Measurements from ENCODE around the gene NRG2.

Gene NRG2

DNA sequence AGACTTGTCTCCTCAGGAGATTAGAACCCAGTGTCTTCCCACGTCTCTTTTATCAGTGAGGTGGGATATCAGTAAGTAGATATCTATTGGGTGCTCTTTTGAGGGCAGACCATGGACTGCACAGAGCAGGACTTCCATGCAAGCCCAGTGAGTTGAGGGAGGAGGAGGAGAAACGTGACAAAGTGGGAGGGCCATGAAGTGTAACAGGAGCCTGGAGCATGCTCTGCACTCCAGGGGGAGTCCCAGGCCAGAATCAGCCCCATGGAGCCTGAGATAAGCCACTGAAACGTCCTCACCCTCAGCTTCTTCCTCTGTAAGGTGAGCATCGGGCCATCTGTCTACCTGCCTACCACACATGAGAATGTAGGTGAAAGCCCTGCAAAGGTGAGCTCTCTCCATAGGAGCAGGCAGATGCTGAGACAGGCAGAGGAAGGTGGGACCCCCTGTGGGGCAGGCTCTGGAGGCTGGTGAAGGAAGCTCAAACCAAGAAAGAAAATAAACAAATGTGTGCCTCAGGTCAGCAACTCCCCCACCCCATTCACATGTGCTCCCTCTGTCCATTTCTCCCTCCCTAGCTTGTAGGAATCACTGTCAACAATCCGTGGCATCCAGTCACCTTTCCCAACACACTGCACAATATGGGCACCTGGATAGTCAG is 87.4 kb downstream of the NRG2 start:
- H3K27ac ChIP-seq (ENCODE audit: low read depth, low read length), result no peak overlapping the region
- H4K8ac ChIP-seq (ENCODE audit: low read depth, low read length), result no peak overlapping the region
- no CpG with 5 or more reads among the region's 5 CpGs for whole genome bisulfite sequencing (ENCODE audit: extremely low coverage, insufficient coverage, low lambda C conversion rate)
- H2AK5ac ChIP-seq (ENCODE audit: low read length), result no peak overlapping the region
- DNase-seq, result peak; percentile 82
- H3K18ac ChIP-seq (ENCODE audit: low read length), result no peak overlapping the region
- H2BK120ac ChIP-seq (ENCODE audit: low read depth, low read length), result no peak overlapping the region
- no peaks in the 10 kb centered on the region for H3K79me2 ChIP-seq (ENCODE audit: control insufficient read depth, insufficient read depth, low read length)
- H3K79me1 ChIP-seq (ENCODE audit: low read length), result no peaks in the 10 kb centered on the region
- H2BK5ac ChIP-seq (ENCODE audit: low read length), result no peak overlapping the region
- H3K9ac ChIP-seq (ENCODE audit: low read length), result no peak overlapping the region
- no peak overlapping the region for H3K56ac ChIP-seq (ENCODE audit: low read length)
- H3K4me3 ChIP-seq (ENCODE audit: low read length), result no peak overlapping the region
- H4K5ac ChIP-seq (ENCODE audit: low read length), result no peak overlapping the region
- H3K23ac ChIP-seq (ENCODE audit: low read length), result no peak overlapping the region
- no peak overlapping the region for H3K4me2 ChIP-seq (ENCODE audit: low read length)
- H3K4me1 ChIP-seq (ENCODE audit: control insufficient read depth, low read depth, low read length), result peaks cover 13% of the 10 kb centered on the region
- H2BK15ac ChIP-seq (replicated peaks; ENCODE audit: low read depth), result no peak overlapping the region
- H3K27me3 ChIP-seq (ENCODE audit: insufficient read depth, low read length, poor library complexity), result no peaks in the 10 kb centered on the region
- no peaks in the 10 kb centered on the region for H3K36me3 ChIP-seq (ENCODE audit: control insufficient read depth, insufficient read depth, low read length)
- H3K4ac ChIP-seq (ENCODE audit: low read depth, low read length), result no peak overlapping the region

- no peaks in the 10 kb centered on the region for H3K79me1 ChIP-seq (ENCODE audit: low read length)
- WGBS (ENCODE audit: extremely low coverage, insufficient coverage, low lambda C conversion rate), result no CpG with 5 or more reads among the region's 5 CpGs
- H4K8ac ChIP-seq (ENCODE audit: low read depth, low read length), result no peak overlapping the region
- no peak overlapping the region for H2BK120ac ChIP-seq (ENCODE audit: low read depth, low read length)
- no peak overlapping the region for H2AK5ac ChIP-seq (ENCODE audit: low read length)
- H3K36me3 ChIP-seq (ENCODE audit: control insufficient read depth, insufficient read depth, low read length), result no peaks in the 10 kb centered on the region
- H3K27ac ChIP-seq (ENCODE audit: low read depth, low read length), result no peak overlapping the region
- no peak for DNase-seq
- no peak overlapping the region for H3K4me2 ChIP-seq (ENCODE audit: low read length)
- H3K18ac ChIP-seq (ENCODE audit: low read length), result no peak overlapping the region
- no peak overlapping the region for H3K4me3 ChIP-seq (ENCODE audit: low read length)
- H4K5ac ChIP-seq (ENCODE audit: low read length), result no peak overlapping the region
- H3K9ac ChIP-seq (ENCODE audit: low read length), result no peak overlapping the region
- H3K23ac ChIP-seq (ENCODE audit: low read length), result no peak overlapping the region
- peaks cover 13% of the 10 kb centered on the region for H3K4me1 ChIP-seq (ENCODE audit: control insufficient read depth, low read depth, low read length)
- peak overlapping the region; percentile 35 for H3K56ac ChIP-seq (ENCODE audit: low read length)
- H2BK15ac ChIP-seq (replicated peaks; ENCODE audit: low read depth), result no peak overlapping the region
- no peaks in the 10 kb centered on the region for H3K79me2 ChIP-seq (ENCODE audit: control insufficient read depth, insufficient read depth, low read length)
- H2BK5ac ChIP-seq (ENCODE audit: low read length), result no peak overlapping the region
- H3K4ac ChIP-seq (ENCODE audit: low read depth, low read length), result no peak overlapping the region
- H3K27me3 ChIP-seq (ENCODE audit: insufficient read depth, low read length, poor library complexity), result no peaks in the 10 kb centered on the region
Observed at GRCh38 chr5:139955053-139955605, 88.0 kb downstream of the NRG2 start.

GRCh38 chr5:139954462-139954861 is 88.6 kb downstream of the NRG2 start:
- DNase-seq, result no peak
- Histone ChIP-seq H3K27ac (ENCODE audit: low read depth, low read length) (no peak overlapping the region), H2BK120ac (ENCODE audit: low read depth, low read length) (no peak overlapping the region), H3K4ac (ENCODE audit: low read depth, low read length) (no peak overlapping the region), H4K8ac (ENCODE audit: low read depth, low read length) (no peak overlapping the region), H3K27me3 (ENCODE audit: insufficient read depth, low read length, poor library complexity) (no peaks in the 10 kb centered on the region), H2BK5ac (ENCODE audit: low read length) (no peak overlapping the region), H2AK5ac (ENCODE audit: low read length) (no peak overlapping the region), H3K79me2 (ENCODE audit: control insufficient read depth, insufficient read depth, low read length) (no peaks in the 10 kb centered on the region), H3K79me1 (ENCODE audit: low read length) (no peaks in the 10 kb centered on the region), H3K4me3 (ENCODE audit: low read length) (no peak overlapping the region), H3K56ac (ENCODE audit: low read length) (no peak overlapping the region), H3K4me1 (ENCODE audit: control insufficient read depth, low read depth, low read length) (peaks cover 13% of the 10 kb centered on the region), H2BK15ac (replicated peaks; ENCODE audit: low read depth) (no peak overlapping the region), H3K23ac (ENCODE audit: low read length) (no peak overlapping the region), H3K4me2 (ENCODE audit: low read length) (no peak overlapping the region), H3K18ac (ENCODE audit: low read length) (no peak overlapping the region), H4K5ac (ENCODE audit: low read length) (no peak overlapping the region), H3K36me3 (ENCODE audit: control insufficient read depth, insufficient read depth, low read length) (no peaks in the 10 kb centered on the region), H3K9ac (ENCODE audit: low read length) (no peak overlapping the region)
- WGBS (ENCODE audit: extremely low coverage, insufficient coverage, low lambda C conversion rate), result no CpG with 5 or more reads among the region's 8 CpGs

GRCh38 chr5:139954022-139954421 is 89.1 kb downstream of the NRG2 start:
- no peak overlapping the region for H3K4ac ChIP-seq (ENCODE audit: low read depth, low read length)
- H3K79me2 ChIP-seq (ENCODE audit: control insufficient read depth, insufficient read depth, low read length), result no peaks in the 10 kb centered on the region
- no peak overlapping the region for H3K4me3 ChIP-seq (ENCODE audit: low read length)
- H2BK120ac ChIP-seq (ENCODE audit: low read depth, low read length), result no peak overlapping the region
- no peak overlapping the region for H4K8ac ChIP-seq (ENCODE audit: low read depth, low read length)
- H3K4me2 ChIP-seq (ENCODE audit: low read length), result no peak overlapping the region
- no peak overlapping the region for H2AK5ac ChIP-seq (ENCODE audit: low read length)
- H3K56ac ChIP-seq (ENCODE audit: low read length), result no peak overlapping the region
- H2BK15ac ChIP-seq (replicated peaks; ENCODE audit: low read depth), result no peak overlapping the region
- no peak overlapping the region for H2BK5ac ChIP-seq (ENCODE audit: low read length)
- H3K36me3 ChIP-seq (ENCODE audit: control insufficient read depth, insufficient read depth, low read length), result no peaks in the 10 kb centered on the region
- H3K79me1 ChIP-seq (ENCODE audit: low read length), result no peaks in the 10 kb centered on the region
- H3K27me3 ChIP-seq (ENCODE audit: insufficient read depth, low read length, poor library complexity), result no peaks in the 10 kb centered on the region
- H4K5ac ChIP-seq (ENCODE audit: low read length), result no peak overlapping the region
- peaks cover 13% of the 10 kb centered on the region for H3K4me1 ChIP-seq (ENCODE audit: control insufficient read depth, low read depth, low read length)
- DNase-seq, result no peak
- no peak overlapping the region for H3K27ac ChIP-seq (ENCODE audit: low read depth, low read length)
- no peak overlapping the region for H3K23ac ChIP-seq (ENCODE audit: low read length)
- H3K9ac ChIP-seq (ENCODE audit: low read length), result no peak overlapping the region
- H3K18ac ChIP-seq (ENCODE audit: low read length), result no peak overlapping the region
- WGBS (ENCODE audit: extremely low coverage, insufficient coverage, low lambda C conversion rate), result no CpG with 5 or more reads among the region's 7 CpGs

DNA sequence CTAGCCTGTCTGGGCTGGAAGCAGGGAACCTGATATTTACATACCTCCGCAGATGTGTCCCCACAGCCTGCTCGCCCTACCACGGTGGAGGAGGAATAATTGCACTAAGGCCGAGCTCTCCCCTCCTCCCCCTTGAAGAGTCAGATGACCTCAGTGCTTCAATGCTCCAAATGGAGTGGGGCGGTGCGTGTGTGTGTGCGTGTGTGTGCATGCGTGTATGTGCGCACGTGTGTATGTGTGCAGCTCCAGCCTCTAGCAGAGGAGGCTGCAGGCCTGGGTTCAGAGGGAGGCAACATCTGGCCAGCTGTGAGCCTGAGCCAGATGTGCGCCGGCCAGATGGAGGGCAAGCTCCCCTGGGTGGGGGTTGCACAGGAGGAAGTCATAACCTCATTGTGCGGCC is 90.5 kb downstream of the NRG2 start:
- no peak overlapping the region for H2BK15ac ChIP-seq (replicated peaks; ENCODE audit: low read depth)
- peaks cover 13% of the 10 kb centered on the region for H3K4me1 ChIP-seq (ENCODE audit: control insufficient read depth, low read depth, low read length)
- H4K5ac ChIP-seq (ENCODE audit: low read length), result no peak overlapping the region
- H4K8ac ChIP-seq (ENCODE audit: low read depth, low read length), result no peak overlapping the region
- H3K27ac ChIP-seq (ENCODE audit: low read depth, low read length), result no peak overlapping the region
- no peak overlapping the region for H2BK5ac ChIP-seq (ENCODE audit: low read length)
- no peaks in the 10 kb centered on the region for H3K27me3 ChIP-seq (ENCODE audit: insufficient read depth, low read length, poor library complexity)
- no peaks in the 10 kb centered on the region for H3K36me3 ChIP-seq (ENCODE audit: control insufficient read depth, insufficient read depth, low read length)
- WGBS (ENCODE audit: extremely low coverage, insufficient coverage, low lambda C conversion rate), result no CpG with 5 or more reads among the region's 13 CpGs
- H3K4me3 ChIP-seq (ENCODE audit: low read length), result no peak overlapping the region
- H2BK120ac ChIP-seq (ENCODE audit: low read depth, low read length), result no peak overlapping the region
- H3K23ac ChIP-seq (ENCODE audit: low read length), result no peak overlapping the region
- no peak for DNase-seq
- H3K56ac ChIP-seq (ENCODE audit: low read length), result no peak overlapping the region
- no peak overlapping the region for H3K4ac ChIP-seq (ENCODE audit: low read depth, low read length)
- H3K4me2 ChIP-seq (ENCODE audit: low read length), result no peak overlapping the region
- no peak overlapping the region for H3K18ac ChIP-seq (ENCODE audit: low read length)
- no peaks in the 10 kb centered on the region for H3K79me2 ChIP-seq (ENCODE audit: control insufficient read depth, insufficient read depth, low read length)
- H2AK5ac ChIP-seq (ENCODE audit: low read length), result no peak overlapping the region
- H3K79me1 ChIP-seq (ENCODE audit: low read length), result no peaks in the 10 kb centered on the region
- H3K9ac ChIP-seq (ENCODE audit: low read length), result no peak overlapping the region

DNA sequence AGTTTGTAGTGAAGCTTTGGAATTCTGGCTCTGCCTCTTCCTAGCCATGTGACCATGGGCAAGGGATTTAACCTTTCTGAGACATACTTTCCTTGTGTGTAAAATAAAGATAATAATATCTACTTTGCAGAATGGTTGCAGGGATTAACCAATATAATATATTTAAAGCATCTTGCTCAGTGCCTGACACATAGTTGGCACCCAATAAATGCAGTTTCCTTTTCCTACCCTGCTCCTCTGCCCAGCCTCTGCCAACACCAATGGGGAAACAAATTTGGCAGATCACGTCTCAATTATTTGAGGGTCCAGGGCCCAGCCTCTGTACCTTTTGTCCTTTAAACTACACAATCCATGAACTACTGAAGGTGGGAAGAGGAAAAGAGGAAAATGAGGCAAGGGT is 91.1 kb downstream of the NRG2 start:
- H3K27me3 ChIP-seq (ENCODE audit: insufficient read depth, low read length, poor library complexity), result no peaks in the 10 kb centered on the region

More for the DNA sequence above, 91.1 kb downstream of the NRG2 start:
- no CpG with 5 or more reads among the region's 1 CpG for WGBS (ENCODE audit: extremely low coverage, insufficient coverage, low lambda C conversion rate)
- Histone ChIP-seq H4K5ac (ENCODE audit: low read length) (no peak overlapping the region), H3K36me3 (ENCODE audit: control insufficient read depth, insufficient read depth, low read length) (no peaks in the 10 kb centered on the region), H3K79me2 (ENCODE audit: control insufficient read depth, insufficient read depth, low read length) (no peaks in the 10 kb centered on the region), H3K18ac (ENCODE audit: low read length) (no peak overlapping the region), H2AK5ac (ENCODE audit: low read length) (no peak overlapping the region), H2BK15ac (replicated peaks; ENCODE audit: low read depth) (no peak overlapping the region), H3K79me1 (ENCODE audit: low read length) (no peaks in the 10 kb centered on the region), H3K27ac (ENCODE audit: low read depth, low read length) (no peak overlapping the region), H3K56ac (ENCODE audit: low read length) (no peak overlapping the region), H4K8ac (ENCODE audit: low read depth, low read length) (no peak overlapping the region), H2BK5ac (ENCODE audit: low read length) (no peak overlapping the region), H3K4me1 (ENCODE audit: control insufficient read depth, low read depth, low read length) (peaks cover 13% of the 10 kb centered on the region), H3K4me2 (ENCODE audit: low read length) (no peak overlapping the region), H3K23ac (ENCODE audit: low read length) (no peak overlapping the region), H3K4ac (ENCODE audit: low read depth, low read length) (no peak overlapping the region), H3K9ac (ENCODE audit: low read length) (no peak overlapping the region), H3K4me3 (ENCODE audit: low read length) (no peak overlapping the region), H2BK120ac (ENCODE audit: low read depth, low read length) (no peak overlapping the region)
- DNase-seq, result no peak

Data from mesendoderm (in vitro differentiated cells).